IMR-90 (cell line): ENCODE measurements around the gene MEPE. TPM values are rescaled to one million over a fixed set of nuclear protein-coding genes. Genes with fewer than 3 reads are reported as not detected.

ENCODE experiments used
- ATAC-seq: fragments of 200-7000 bp; cut with Tn5 transposase; 2 replicates; pipeline ENCODE4 v1.9.1; 2020; ENCODE audit warnings: low read depth, mild to moderate bottlenecking, moderate library complexity
- BruUV-seq: library from RNA; stranded (reverse); fragments of 400-500 nt; replicated peaks from 2 replicates; lab custom pipeline; 2021; lab: Mats Ljungman, UMichigan
- CTCF ChIA-PET: fragments of 300-600 bp; formaldehyde crosslinking; extraction: SDS; loops from one replicate; lab custom pipeline; 2021; ENCODE audit warnings: antibody characterized with exemption; lab: Yijun Ruan, JAX
- POLR2A ChIA-PET: fragments of 300-600 bp; sonication (Branson Sonifier 250); formaldehyde crosslinking; loops from one replicate; lab custom pipeline; 2022; ENCODE audit warnings: antibody characterized with exemption; ENCODE audit not compliant: unreplicated experiment; lab: Charles Lee
- DNase-seq: peaks from one replicate; pipeline ENCODE4 v3.0.0; 2013
- H2AFZ ChIP-seq: replicated peaks from 2 replicates; pipeline ENCODE3; 2013; ENCODE audit warnings: low read length, mild to moderate bottlenecking; ENCODE audit not compliant: poor library complexity
- H2AK5ac ChIP-seq: 2 replicates; pipeline ENCODE4 v1.6.1; 2013; ENCODE audit warnings: low read depth, low read length, inconsistent platforms
- H2AK9ac ChIP-seq: replicated peaks from 2 replicates; pipeline ENCODE3; 2013; ENCODE audit warnings: mild to moderate bottlenecking, low read depth, low read length, moderate library complexity; ENCODE audit not compliant: poor library complexity
- H2BK120ac ChIP-seq: 2 replicates; pipeline ENCODE4 v1.6.1; 2013; ENCODE audit warnings: low read depth, low read length, inconsistent platforms
- H2BK15ac ChIP-seq: 3 replicates; pipeline ENCODE4 v1.6.1; 2013; ENCODE audit warnings: low read depth, low read length, inconsistent platforms
- H2BK20ac ChIP-seq: 2 replicates; pipeline ENCODE4 v1.6.1; 2013; ENCODE audit warnings: low read depth, mild to moderate bottlenecking, inconsistent platforms, low read length, moderate library complexity
- H2BK5ac ChIP-seq: 2 replicates; pipeline ENCODE4 v1.6.1; 2013; ENCODE audit warnings: mild to moderate bottlenecking, low read depth, low read length, inconsistent platforms; ENCODE audit not compliant: poor library complexity, severe bottlenecking
- H3K14ac ChIP-seq: replicated peaks from 2 replicates; pipeline ENCODE4 v1.6.1; 2013; ENCODE audit warnings: low read depth, low read length, inconsistent platforms
- H3K18ac ChIP-seq: 2 replicates; pipeline ENCODE4 v1.6.1; 2013; ENCODE audit warnings: low read depth, low read length, control low read depth
- H3K23ac ChIP-seq: 2 replicates; pipeline ENCODE4 v1.6.1; 2013; ENCODE audit warnings: low read depth, low read length, inconsistent platforms
- H3K27ac ChIP-seq: 2 replicates; pipeline ENCODE4 v1.5.1; 2013; ENCODE audit warnings: mild to moderate bottlenecking, control low read depth, low read length; ENCODE audit not compliant: insufficient read depth
- H3K27me3 ChIP-seq: 2 replicates; pipeline ENCODE4 v1.6.1; 2013; ENCODE audit warnings: low read length; ENCODE audit not compliant: control insufficient read depth, insufficient read depth
- H3K36me3 ChIP-seq: 2 replicates; pipeline ENCODE4 v1.6.1; 2013; ENCODE audit warnings: low read length, mixed read lengths; ENCODE audit not compliant: control insufficient read depth, insufficient read depth
- H3K4ac ChIP-seq: 2 replicates; pipeline ENCODE4 v1.6.1; 2013; ENCODE audit warnings: low read depth, low read length, inconsistent platforms
- H3K4me1 ChIP-seq: 2 replicates; pipeline ENCODE4 v1.6.1; 2013; ENCODE audit warnings: low read length, mixed read lengths; ENCODE audit not compliant: control insufficient read depth, insufficient read depth
- H3K4me2 ChIP-seq: 2 replicates; pipeline ENCODE4 v1.6.1; 2013; ENCODE audit warnings: low read depth, mild to moderate bottlenecking, control low read depth, low read length, moderate library complexity
- H3K4me3 ChIP-seq: 2 replicates; pipeline ENCODE4 v1.5.1; 2013; ENCODE audit warnings: low read depth, mild to moderate bottlenecking, control low read depth, low read length, moderate library complexity; ENCODE audit not compliant: insufficient read depth
- H3K56ac ChIP-seq: 2 replicates; pipeline ENCODE4 v1.6.1; 2013; ENCODE audit warnings: low read length, inconsistent platforms; ENCODE audit not compliant: insufficient read depth; ENCODE audit errors: extremely low read depth
- H3K79me1 ChIP-seq, 2 experiments: 2 replicates each; pipeline ENCODE4 v1.6.1; 2013; ENCODE audit warnings: low read length in 2 of 2, inconsistent platforms in 1 of 2, low read depth in 1 of 2
- H3K9ac ChIP-seq: 2 replicates; pipeline ENCODE4 v1.6.1; 2013; ENCODE audit warnings: low read depth, low read length, control low read depth
- H3K9me1 ChIP-seq: 2 replicates; pipeline ENCODE4 v1.6.1; 2013; ENCODE audit warnings: low read length, inconsistent platforms; ENCODE audit not compliant: insufficient read depth
- H3K9me3 ChIP-seq: 2 replicates; pipeline ENCODE4 v1.6.1; 2013; ENCODE audit warnings: low read length; ENCODE audit not compliant: control insufficient read depth, insufficient read depth
- H4K20me1 ChIP-seq: 2 replicates; pipeline ENCODE4 v1.6.1; 2013; ENCODE audit warnings: low read length, inconsistent platforms; ENCODE audit not compliant: insufficient read depth
- H4K5ac ChIP-seq: 2 replicates; pipeline ENCODE4 v1.6.1; 2013; ENCODE audit warnings: mild to moderate bottlenecking, low read depth, low read length, control low read depth
- H4K8ac ChIP-seq, 2 experiments: 2 replicates each; pipeline ENCODE4 v1.6.1; 2013; ENCODE audit warnings: low read depth in 2 of 2, low read length in 2 of 2, control low read depth in 1 of 2, inconsistent platforms in 1 of 2
- H4K91ac ChIP-seq: 2 replicates; pipeline ENCODE4 v1.6.1; 2013; ENCODE audit warnings: low read depth, low read length, inconsistent platforms; ENCODE audit not compliant: insufficient read depth
- BHLHE40 ChIP-seq: fragments of 150-350 bp; IDR thresholded peaks from 2 replicates; pipeline ENCODE4 v1.6.1; 2016; ENCODE audit warnings: mild to moderate bottlenecking, low read depth, low read length
- CEBPB ChIP-seq: IDR thresholded peaks from 2 replicates; pipeline ENCODE4 v1.6.1; 2012; ENCODE audit warnings: low read depth, low read length, improper control_type of control experiment
- CHD1 ChIP-seq: IDR thresholded peaks from 2 replicates; pipeline ENCODE4 v1.6.1; 2012; ENCODE audit warnings: low read depth, low read length, improper control_type of control experiment
- FOS ChIP-seq: fragments of 150-350 bp; IDR thresholded peaks from 2 replicates; pipeline ENCODE4 v1.6.1; 2016; ENCODE audit warnings: low read depth, low read length
- MAFK ChIP-seq: IDR thresholded peaks from 2 replicates; pipeline ENCODE4 v1.6.1; 2012; ENCODE audit warnings: low read depth, low read length, improper control_type of control experiment
- MAZ ChIP-seq: IDR thresholded peaks from 2 replicates; pipeline ENCODE4 v1.6.1; 2012; ENCODE audit warnings: low read depth, mild to moderate bottlenecking, low read length, improper control_type of control experiment, moderate library complexity, borderline replicate concordance
- MXI1 ChIP-seq: IDR thresholded peaks from 2 replicates; pipeline ENCODE4 v1.6.1; 2012; ENCODE audit warnings: low read depth, mild to moderate bottlenecking, low read length, moderate library complexity, borderline replicate concordance
- NFE2L2 ChIP-seq: fragments of 150-350 bp; IDR thresholded peaks from 2 replicates; pipeline ENCODE4 v1.6.1; 2016; ENCODE audit warnings: low read depth, mild to moderate bottlenecking, low read length
- POLR2A ChIP-seq: IDR thresholded peaks from 2 replicates; pipeline ENCODE4 v1.6.1; 2012; ENCODE audit warnings: mild to moderate bottlenecking, low read depth, low read length
- RAD21 ChIP-seq: IDR thresholded peaks from 2 replicates; pipeline ENCODE4 v1.6.1; 2012; ENCODE audit warnings: low read length, improper control_type of control experiment
- RCOR1 ChIP-seq: IDR thresholded peaks from 2 replicates; pipeline ENCODE4 v1.6.1; 2012; ENCODE audit warnings: mild to moderate bottlenecking, low read length, improper control_type of control experiment; ENCODE audit not compliant: insufficient replicate concordance
- RFX5 ChIP-seq: IDR thresholded peaks from 2 replicates; pipeline ENCODE4 v1.8.0; 2012; ENCODE audit warnings: low read depth, mild to moderate bottlenecking, low read length, moderate library complexity
- SMC3 ChIP-seq: fragments of 150-350 bp; IDR thresholded peaks from 2 replicates; pipeline ENCODE4 v1.6.1; 2016; ENCODE audit warnings: low read depth, mild to moderate bottlenecking, antibody characterized with exemption, low read length, moderate library complexity
- WGBS, 2 experiments: methylation state at CpG; one replicate each; pipeline versions ENCODE4 v1.1.5 to v1.1.7; 2013; ENCODE audit warnings: missing lambda C conversion rate in 2 of 2; ENCODE audit not compliant: insufficient read length in 1 of 2; ENCODE audit errors: extremely low coverage in 2 of 2; 5-methylcytosine and 5-hydroxymethylcytosine counted together
- dilution Hi-C: fragments of 300-500 bp; cut with HindIII; formaldehyde crosslinking; loops from one replicate; pipeline ENCODE4 v1.14.3; 2018; ENCODE audit warnings: low sequenced_read_pairs; ENCODE audit not compliant: unreplicated experiment
- in situ Hi-C: fragments of 300-500 bp; cut with MboI; formaldehyde crosslinking; loops from 3 replicates; pipeline ENCODE4 v1.14.3; 2019; ENCODE audit warnings: low sequenced_read_pairs, inconsistent platforms, mixed read lengths
- intact Hi-C: fragments of 100-400 bp; cut with micrococcal nuclease; formaldehyde crosslinking; loops from 2 replicates; pipeline ENCODE4 v1.10.0; 2022
- polyA plus RNA-seq, 3 experiments: library from polyadenylated mRNA; depleted of rRNA; stranded (reverse); fragments of >200 nt; gene quantifications; 2 replicates each; pipeline ENCODE4 v1.2.3, GENCODE V29; 2012; ENCODE audit warnings: low replicate concordance in 1 of 3
- total RNA-seq: library from RNA; depleted of rRNA; stranded (reverse); fragments of >200 nt; gene quantifications from 2 replicates; pipeline ENCODE4 v1.2.3, GENCODE V29; 2012
- TF ChIP-seq, protein P1 (sequence below): fragments of 150-350 bp; IDR thresholded peaks from 2 replicates; pipeline ENCODE4 v1.6.1; 2016; ENCODE audit warnings: low read depth, mild to moderate bottlenecking, low read length, moderate library complexity, borderline replicate concordance
- TF ChIP-seq, protein P2 (sequence below): conservative IDR thresholded peaks from 2 replicates; pipeline ENCODE4 v1.5.1; 2012; ENCODE audit warnings: mild to moderate bottlenecking, low read depth, low read length, improper control_type of control experiment
- TF ChIP-seq, protein P3 (sequence below): fragments of 150-350 bp; IDR thresholded peaks from 2 replicates; pipeline ENCODE4 v1.6.1; 2017; ENCODE audit warnings: mild to moderate bottlenecking, antibody characterized with exemption, low read length, low read depth

The MEPE gene
- total and polyA plus RNA-seq, 2 of the 4 experiments (the other 2 are of a cell fraction): not detected

DNA sequence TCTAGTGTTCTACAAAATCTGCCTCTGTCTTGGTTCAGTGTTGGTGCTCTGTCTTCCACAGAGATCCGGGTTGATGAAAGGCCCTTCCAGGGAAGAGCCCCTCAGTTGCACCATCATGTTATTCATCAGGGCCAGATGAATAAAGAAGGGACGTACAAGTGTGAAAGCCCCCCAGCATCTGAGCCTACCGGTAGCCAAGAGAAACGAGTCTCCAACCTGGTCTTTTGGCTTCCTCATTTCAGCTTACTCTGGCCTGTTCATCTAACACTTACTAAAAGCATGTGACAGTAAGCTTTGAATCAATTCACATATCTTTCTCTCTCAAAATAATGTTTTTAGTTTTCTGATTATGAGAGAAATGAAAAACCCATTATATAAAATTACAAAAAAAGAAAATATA is 19.2 kb downstream of the MEPE start:
- no peak overlapping the region for H2AK9ac ChIP-seq
- no peak overlapping the region for H3K14ac ChIP-seq
- no peak overlapping the region for H2AFZ ChIP-seq
- H3K27me3 ChIP-seq: peaks cover under 1% of the 10 kb centered on the region
- dilution Hi-C loops (no loop called here), intact Hi-C loops (loop anchor here (5.0 to 10.0 kb wide), 2 partner anchors 135 to 183 kb away; no protein-coding TSS in a partner anchor), in situ Hi-C loops (loop anchor here (10.0 kb wide), 1 partner anchor 123 kb away; the partner anchor contains the start of gene SPP1)
- H2BK5ac ChIP-seq: no peak overlapping the region
- H3K9me3 ChIP-seq: no peaks in the 10 kb centered on the region
- no peaks in the 10 kb centered on the region for H3K79me1 ChIP-seq
- CTCF ChIA-PET: interaction anchor here (1.3 to 2.3 kb wide), 4 partner anchors 8 to 184 kb away, joined by 3 to 18 read pairs (median 7); no protein-coding TSS in a partner anchor
- no peak overlapping the region for H3K4me3 ChIP-seq
- H4K20me1 ChIP-seq: no peaks in the 10 kb centered on the region
- no peak overlapping the region for H2BK20ac ChIP-seq
- H3K36me3 ChIP-seq: no peaks in the 10 kb centered on the region
- no peak overlapping the region for H3K18ac ChIP-seq
- H3K4ac ChIP-seq: no peak overlapping the region
- H2BK15ac ChIP-seq: no peak overlapping the region
- ATAC-seq (no peak), DNase-seq (no peak)
- H3K9me1 ChIP-seq: no peaks in the 10 kb centered on the region
- POLR2A ChIA-PET: no interaction called here
- no peak overlapping the region for H3K23ac ChIP-seq
- WGBS, 2 experiments: no CpG with 5 or more reads among the region's 4 CpGs
- no peak for TF ChIP-seq MAZ
- TF ChIP-seq CEBPB: no peak
- TF ChIP-seq RFX5: no peak
- no peak for TF ChIP-seq CHD1
- TF ChIP-seq FOS: no peak
- TF ChIP-seq POLR2A: no peak
- TF ChIP-seq MAFK: no peak
- TF ChIP-seq, protein P1, sequence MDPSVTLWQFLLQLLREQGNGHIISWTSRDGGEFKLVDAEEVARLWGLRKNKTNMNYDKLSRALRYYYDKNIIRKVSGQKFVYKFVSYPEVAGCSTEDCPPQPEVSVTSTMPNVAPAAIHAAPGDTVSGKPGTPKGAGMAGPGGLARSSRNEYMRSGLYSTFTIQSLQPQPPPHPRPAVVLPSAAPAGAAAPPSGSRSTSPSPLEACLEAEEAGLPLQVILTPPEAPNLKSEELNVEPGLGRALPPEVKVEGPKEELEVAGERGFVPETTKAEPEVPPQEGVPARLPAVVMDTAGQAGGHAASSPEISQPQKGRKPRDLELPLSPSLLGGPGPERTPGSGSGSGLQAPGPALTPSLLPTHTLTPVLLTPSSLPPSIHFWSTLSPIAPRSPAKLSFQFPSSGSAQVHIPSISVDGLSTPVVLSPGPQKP: no peak
- TF ChIP-seq BHLHE40: no peak
- TF ChIP-seq, protein P2, sequence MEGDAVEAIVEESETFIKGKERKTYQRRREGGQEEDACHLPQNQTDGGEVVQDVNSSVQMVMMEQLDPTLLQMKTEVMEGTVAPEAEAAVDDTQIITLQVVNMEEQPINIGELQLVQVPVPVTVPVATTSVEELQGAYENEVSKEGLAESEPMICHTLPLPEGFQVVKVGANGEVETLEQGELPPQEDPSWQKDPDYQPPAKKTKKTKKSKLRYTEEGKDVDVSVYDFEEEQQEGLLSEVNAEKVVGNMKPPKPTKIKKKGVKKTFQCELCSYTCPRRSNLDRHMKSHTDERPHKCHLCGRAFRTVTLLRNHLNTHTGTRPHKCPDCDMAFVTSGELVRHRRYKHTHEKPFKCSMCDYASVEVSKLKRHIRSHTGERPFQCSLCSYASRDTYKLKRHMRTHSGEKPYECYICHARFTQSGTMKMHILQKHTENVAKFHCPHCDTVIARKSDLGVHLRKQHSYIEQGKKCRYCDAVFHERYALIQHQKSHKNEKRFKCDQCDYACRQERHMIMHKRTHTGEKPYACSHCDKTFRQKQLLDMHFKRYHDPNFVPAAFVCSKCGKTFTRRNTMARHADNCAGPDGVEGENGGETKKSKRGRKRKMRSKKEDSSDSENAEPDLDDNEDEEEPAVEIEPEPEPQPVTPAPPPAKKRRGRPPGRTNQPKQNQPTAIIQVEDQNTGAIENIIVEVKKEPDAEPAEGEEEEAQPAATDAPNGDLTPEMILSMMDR: no peak
- TF ChIP-seq SMC3: no peak
- TF ChIP-seq RCOR1: no peak
- TF ChIP-seq, protein P3, sequence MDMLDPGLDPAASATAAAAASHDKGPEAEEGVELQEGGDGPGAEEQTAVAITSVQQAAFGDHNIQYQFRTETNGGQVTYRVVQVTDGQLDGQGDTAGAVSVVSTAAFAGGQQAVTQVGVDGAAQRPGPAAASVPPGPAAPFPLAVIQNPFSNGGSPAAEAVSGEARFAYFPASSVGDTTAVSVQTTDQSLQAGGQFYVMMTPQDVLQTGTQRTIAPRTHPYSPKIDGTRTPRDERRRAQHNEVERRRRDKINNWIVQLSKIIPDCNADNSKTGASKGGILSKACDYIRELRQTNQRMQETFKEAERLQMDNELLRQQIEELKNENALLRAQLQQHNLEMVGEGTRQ: no peak
- TF ChIP-seq RAD21: no peak
- no peak for TF ChIP-seq NFE2L2
- TF ChIP-seq MXI1: no peak
- no peak overlapping the region for H3K9ac ChIP-seq
- no peak overlapping the region for H2BK120ac ChIP-seq
- no peak overlapping the region for H4K8ac ChIP-seq
- no peak overlapping the region for H3K56ac ChIP-seq
- no peak overlapping the region for H2AK5ac ChIP-seq
- H4K5ac ChIP-seq: no peak overlapping the region
- H3K27ac ChIP-seq: no peak overlapping the region
- no peaks in the 10 kb centered on the region for H3K4me1 ChIP-seq
- H3K4me2 ChIP-seq: no peak overlapping the region
- H4K91ac ChIP-seq: no peak overlapping the region
- no TSS peak for BruUV-seq
